Ishikawa (cell line): ENCODE results near the gene MACROH2A2.

Experiments used
- CEBPB ChIP-seq: IDR thresholded peaks from 2 replicates; pipeline ENCODE4 v1.6.1; 2012
- CREB1 ChIP-seq: IDR thresholded peaks from 2 replicates; pipeline ENCODE4 v1.6.1; 2012; ENCODE audit warnings: low read depth
- EGR1 ChIP-seq: IDR thresholded peaks from 2 replicates; pipeline ENCODE4 v1.6.1; 2012
- EP300 ChIP-seq: IDR thresholded peaks from 2 replicates; pipeline ENCODE4 v1.6.1; 2012; ENCODE audit warnings: borderline replicate concordance
- FOXM1 ChIP-seq: IDR thresholded peaks from 2 replicates; pipeline ENCODE4 v1.6.1; 2012; ENCODE audit warnings: low read depth, borderline replicate concordance
- NFIC ChIP-seq: IDR thresholded peaks from 2 replicates; pipeline ENCODE4 v1.6.1; 2012
- RAD21 ChIP-seq: IDR thresholded peaks from 2 replicates; pipeline ENCODE4 v1.6.1; 2012; ENCODE audit warnings: low read depth
- TAF1 ChIP-seq: IDR thresholded peaks from 2 replicates; pipeline ENCODE4 v1.6.1; 2012; ENCODE audit warnings: low read depth, mild to moderate bottlenecking
- TCF12 ChIP-seq: IDR thresholded peaks from 2 replicates; pipeline ENCODE4 v1.6.1; 2012; ENCODE audit warnings: low read depth
- TEAD4 ChIP-seq: IDR thresholded peaks from 2 replicates; pipeline ENCODE4 v1.6.1; 2012
- YY1 ChIP-seq: IDR thresholded peaks from 2 replicates; pipeline ENCODE4 v1.6.1; 2012; ENCODE audit warnings: low read depth
- ZBTB7A ChIP-seq: IDR thresholded peaks from 2 replicates; pipeline ENCODE4 v1.6.1; 2012; ENCODE audit warnings: low read depth
- TF ChIP-seq, protein P1 (sequence below): IDR thresholded peaks from 2 replicates; pipeline ENCODE4 v1.6.1; 2012; ENCODE audit warnings: low read depth, mild to moderate bottlenecking
- TF ChIP-seq, protein P2 (sequence below): IDR thresholded peaks from 2 replicates; pipeline ENCODE4 v1.6.1; 2012
- TF ChIP-seq, protein P3 (sequence below): IDR thresholded peaks from 2 replicates; pipeline ENCODE4 v1.6.1; 2012

The MACROH2A2 gene

DNA sequence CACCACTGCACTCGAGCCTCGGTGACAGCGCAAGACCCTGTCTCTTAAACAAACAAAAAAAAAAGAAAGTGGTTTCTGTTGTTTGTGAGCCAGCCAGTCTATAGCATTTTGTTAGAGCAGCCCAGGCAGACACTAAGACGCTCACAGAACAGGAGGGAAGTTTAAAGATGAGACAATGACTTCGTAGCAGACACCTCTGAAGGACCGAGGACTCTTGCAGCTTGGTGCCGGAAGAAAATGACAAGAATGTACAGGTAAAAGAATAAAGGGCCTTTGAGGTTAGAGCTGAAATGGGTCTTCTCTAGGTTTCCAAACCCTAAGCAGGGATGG lies 39.7 kb downstream of the MACROH2A2 start:
- TF ChIP-seq EP300 (no peak), RAD21 (no peak), FOXM1 (no peak), EGR1 (no peak), TCF12 (no peak)
- TF ChIP-seq, protein P1, sequence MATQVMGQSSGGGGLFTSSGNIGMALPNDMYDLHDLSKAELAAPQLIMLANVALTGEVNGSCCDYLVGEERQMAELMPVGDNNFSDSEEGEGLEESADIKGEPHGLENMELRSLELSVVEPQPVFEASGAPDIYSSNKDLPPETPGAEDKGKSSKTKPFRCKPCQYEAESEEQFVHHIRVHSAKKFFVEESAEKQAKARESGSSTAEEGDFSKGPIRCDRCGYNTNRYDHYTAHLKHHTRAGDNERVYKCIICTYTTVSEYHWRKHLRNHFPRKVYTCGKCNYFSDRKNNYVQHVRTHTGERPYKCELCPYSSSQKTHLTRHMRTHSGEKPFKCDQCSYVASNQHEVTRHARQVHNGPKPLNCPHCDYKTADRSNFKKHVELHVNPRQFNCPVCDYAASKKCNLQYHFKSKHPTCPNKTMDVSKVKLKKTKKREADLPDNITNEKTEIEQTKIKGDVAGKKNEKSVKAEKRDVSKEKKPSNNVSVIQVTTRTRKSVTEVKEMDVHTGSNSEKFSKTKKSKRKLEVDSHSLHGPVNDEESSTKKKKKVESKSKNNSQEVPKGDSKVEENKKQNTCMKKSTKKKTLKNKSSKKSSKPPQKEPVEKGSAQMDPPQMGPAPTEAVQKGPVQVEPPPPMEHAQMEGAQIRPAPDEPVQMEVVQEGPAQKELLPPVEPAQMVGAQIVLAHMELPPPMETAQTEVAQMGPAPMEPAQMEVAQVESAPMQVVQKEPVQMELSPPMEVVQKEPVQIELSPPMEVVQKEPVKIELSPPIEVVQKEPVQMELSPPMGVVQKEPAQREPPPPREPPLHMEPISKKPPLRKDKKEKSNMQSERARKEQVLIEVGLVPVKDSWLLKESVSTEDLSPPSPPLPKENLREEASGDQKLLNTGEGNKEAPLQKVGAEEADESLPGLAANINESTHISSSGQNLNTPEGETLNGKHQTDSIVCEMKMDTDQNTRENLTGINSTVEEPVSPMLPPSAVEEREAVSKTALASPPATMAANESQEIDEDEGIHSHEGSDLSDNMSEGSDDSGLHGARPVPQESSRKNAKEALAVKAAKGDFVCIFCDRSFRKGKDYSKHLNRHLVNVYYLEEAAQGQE = no peak

DNA sequence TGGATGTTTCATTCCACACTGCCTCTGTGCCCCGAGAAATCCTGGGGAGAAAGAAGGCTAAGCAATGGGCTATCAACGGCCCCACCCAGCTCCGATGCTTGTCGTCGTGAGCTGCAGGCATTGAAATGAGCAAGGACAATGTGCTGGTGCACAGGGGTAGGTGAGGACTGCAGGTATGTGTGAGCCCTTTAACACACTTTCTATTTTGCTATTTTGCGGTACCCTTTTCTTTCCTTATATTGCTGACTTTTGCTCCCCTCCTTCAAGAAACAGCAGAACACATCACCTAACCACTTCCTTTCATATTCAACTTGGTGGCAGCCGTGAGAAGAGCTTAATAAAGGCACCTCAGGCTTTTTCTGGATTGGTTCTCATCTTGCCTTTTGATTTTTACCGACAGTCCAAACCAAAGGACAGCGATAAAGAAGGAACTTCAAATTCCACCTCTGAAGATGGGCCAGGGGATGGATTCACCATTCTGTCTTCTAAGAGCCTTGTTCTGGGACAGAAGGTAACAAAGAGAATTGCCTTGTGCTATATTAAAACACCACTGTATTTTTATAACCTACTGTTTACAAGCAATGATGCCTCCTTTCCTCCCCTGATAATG lies 40.8 kb downstream of the MACROH2A2 start:
- no peak for TF ChIP-seq YY1
- no peak for TF ChIP-seq CEBPB
- no peak for TF ChIP-seq TCF12
- TF ChIP-seq TAF1 = no peak
- TF ChIP-seq RAD21 = no peak
- TF ChIP-seq, protein P2, sequence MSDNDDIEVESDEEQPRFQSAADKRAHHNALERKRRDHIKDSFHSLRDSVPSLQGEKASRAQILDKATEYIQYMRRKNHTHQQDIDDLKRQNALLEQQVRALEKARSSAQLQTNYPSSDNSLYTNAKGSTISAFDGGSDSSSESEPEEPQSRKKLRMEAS = no peak
- TF ChIP-seq, protein P1 = no peak
- no peak for TF ChIP-seq ZBTB7A

DNA sequence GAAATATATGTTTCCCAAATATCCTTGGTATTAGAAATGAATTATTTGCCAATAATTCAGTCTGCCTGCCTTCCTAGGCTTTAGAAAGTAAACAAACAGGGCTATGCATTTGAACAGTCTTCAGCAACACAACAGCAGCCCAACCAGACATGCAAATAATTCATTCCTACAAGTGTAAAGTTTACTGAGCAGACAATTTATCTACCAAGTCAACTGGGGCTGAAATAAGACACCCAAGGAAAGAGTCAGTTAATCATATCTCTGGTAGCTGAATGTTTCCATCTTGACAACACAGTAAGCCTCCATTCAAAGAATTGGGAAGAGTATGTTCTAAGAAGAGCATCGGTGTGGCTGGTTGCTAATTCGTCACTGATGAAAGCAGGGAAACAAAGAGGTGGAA lies 41.6 kb downstream of the MACROH2A2 start:
- TF ChIP-seq EGR1 = no peak
- TF ChIP-seq TEAD4 = no peak
- TF ChIP-seq, protein P1 = no peak
- TF ChIP-seq YY1 = no peak
- no peak for TF ChIP-seq TCF12
- TF ChIP-seq, protein P2 = no peak
- no peak for TF ChIP-seq ZBTB7A
- no peak for TF ChIP-seq CEBPB
- TF ChIP-seq EP300 = no peak
- no peak for TF ChIP-seq TAF1
- no peak for TF ChIP-seq CREB1
- TF ChIP-seq FOXM1 = no peak
- TF ChIP-seq, protein P3, sequence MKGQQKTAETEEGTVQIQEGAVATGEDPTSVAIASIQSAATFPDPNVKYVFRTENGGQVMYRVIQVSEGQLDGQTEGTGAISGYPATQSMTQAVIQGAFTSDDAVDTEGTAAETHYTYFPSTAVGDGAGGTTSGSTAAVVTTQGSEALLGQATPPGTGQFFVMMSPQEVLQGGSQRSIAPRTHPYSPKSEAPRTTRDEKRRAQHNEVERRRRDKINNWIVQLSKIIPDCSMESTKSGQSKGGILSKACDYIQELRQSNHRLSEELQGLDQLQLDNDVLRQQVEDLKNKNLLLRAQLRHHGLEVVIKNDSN = no peak
- no peak for TF ChIP-seq NFIC
- TF ChIP-seq RAD21 = no peak

DNA sequence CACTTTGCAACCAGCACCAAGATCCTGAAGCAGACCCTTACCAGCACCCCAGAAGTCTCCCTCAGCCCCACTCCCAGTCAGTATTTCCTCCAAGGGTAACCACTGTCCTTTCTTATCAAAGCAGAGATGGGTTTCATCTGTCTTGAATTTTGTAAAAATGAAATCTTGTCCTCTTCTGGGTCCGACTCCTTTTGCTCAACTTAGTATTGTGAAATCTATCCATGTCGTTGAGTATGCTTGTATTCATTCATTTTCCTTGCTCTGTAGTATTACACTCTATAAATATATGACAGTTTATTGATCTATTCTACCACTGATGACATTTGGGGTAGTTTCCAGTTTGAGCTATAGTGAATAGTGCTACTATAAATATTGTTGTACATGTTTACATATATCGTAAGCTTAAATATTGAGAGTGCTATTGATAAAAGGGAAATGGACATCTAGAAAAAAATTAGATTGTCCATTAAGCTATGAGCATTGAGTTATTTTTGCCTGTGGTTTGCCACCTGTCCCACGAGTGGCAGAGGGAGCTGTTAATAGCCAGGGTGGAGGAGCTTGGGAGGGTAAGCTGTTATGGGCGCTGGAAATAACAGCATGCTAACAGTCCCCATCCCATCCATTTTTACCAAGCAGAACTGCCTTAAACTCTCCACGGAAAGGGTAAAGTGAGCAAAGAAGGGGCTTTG lies 43.5 kb downstream of the MACROH2A2 start:
- TF ChIP-seq TEAD4 = no peak
- TF ChIP-seq YY1 = no peak
- TF ChIP-seq, protein P3 = no peak
- no peak for TF ChIP-seq EGR1
- TF ChIP-seq RAD21 = no peak

DNA sequence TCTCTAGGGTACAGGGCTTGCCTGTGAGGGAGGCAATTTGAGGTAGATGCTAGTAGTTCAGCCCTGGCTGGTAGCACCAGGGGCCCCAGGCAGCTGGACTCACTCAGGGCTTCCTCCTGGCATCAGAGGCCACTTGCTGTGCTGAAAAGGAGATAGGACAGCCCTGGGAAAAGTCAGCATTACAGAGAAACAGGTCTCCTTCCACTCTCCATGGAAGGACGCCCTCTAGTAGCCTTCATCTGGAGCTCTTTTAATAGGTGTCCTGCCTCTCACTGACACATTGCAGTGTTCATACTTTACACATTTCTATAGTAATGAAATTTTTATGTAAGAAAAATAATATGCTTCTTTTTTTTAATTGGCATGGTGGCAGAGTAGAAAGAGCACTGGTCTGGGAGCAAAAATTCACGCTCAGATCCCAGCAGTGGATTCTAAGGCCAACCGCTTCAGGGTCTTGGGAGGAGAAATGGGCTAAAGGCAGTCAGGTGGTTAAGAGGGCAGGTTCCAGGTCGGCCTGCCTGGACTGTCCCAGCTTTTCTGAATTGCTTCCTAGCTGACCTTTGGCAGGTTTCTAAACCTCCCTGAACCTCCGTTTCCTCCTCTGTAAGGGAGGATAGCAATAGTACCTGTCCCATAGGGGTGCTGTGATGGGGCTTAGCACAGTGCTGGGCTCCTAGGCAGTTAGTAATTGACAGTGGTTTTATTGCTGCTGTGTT lies 44.2 kb downstream of the MACROH2A2 start:
- TF ChIP-seq RAD21 (no peak), TEAD4 (no peak), NFIC (no peak), ZBTB7A (no peak), EP300 (no peak), TCF12 (no peak), CREB1 (no peak)
- TF ChIP-seq, protein P1 = no peak
- TF ChIP-seq, protein P3 = no peak
